Gastrocnemius medialis (tissue), 4 donors: ENCODE measurements around the gene PWWP2B. TPM values are rescaled to one million over a fixed set of nuclear protein-coding genes. Genes with fewer than 3 reads are reported as not detected.

Source experiments
- ATAC-seq, 2 donors: fragments of 150-250 bp; one replicate each; pipeline ENCODE4 v1.9.1; 2016
- DNase-seq, 2 donors: peaks; one replicate each; pipeline ENCODE4 v3.0.0-alpha.2; 2019
- H3K27ac ChIP-seq, 4 donors: fragments of 200-600 bp; sonication (generic); 1 replicate in 1 of 4; 2 replicates in 3 of 4; pipeline ENCODE4 v1.5.1; 2016 to 2018; ENCODE audit warnings: mild to moderate bottlenecking in 2 of 4, moderate library complexity in 1 of 4
- H3K27me3 ChIP-seq, 3 donors: fragments of 200-600 bp; sonication (generic) in 2 of 3; 1 replicate in 1 of 3; 2 replicates in 2 of 3; pipeline versions ENCODE4 v1.5.1 to v1.6.0; 2016 to 2019; ENCODE audit warnings: mild to moderate bottlenecking in 1 of 3, moderate library complexity in 1 of 3
- H3K36me3 ChIP-seq, 2 donors: fragments of 200-600 bp; sonication (generic) in 1 of 2; one replicate each; pipeline ENCODE4 v1.5.1; 2017 to 2018
- H3K4me1 ChIP-seq, 2 donors: fragments of 200-600 bp; sonication (generic) in 1 of 2; one replicate each; pipeline ENCODE4 v1.5.1; 2016 to 2017; ENCODE audit warnings: mild to moderate bottlenecking in 2 of 2
- H3K4me3 ChIP-seq, 4 donors: fragments of 200-600 bp; sonication (generic) in 3 of 4; 1 replicate in 1 of 4; 2 replicates in 3 of 4; pipeline ENCODE4 v1.5.1; 2016 to 2019; ENCODE audit warnings: mild to moderate bottlenecking in 2 of 4
- H3K9me3 ChIP-seq, 3 donors: fragments of 200-600 bp; sonication (generic) in 2 of 3; 1 replicate in 1 of 3; 2 replicates in 2 of 3; pipeline ENCODE4 v1.5.1; 2016 to 2019
- POLR2A ChIP-seq, 2 donors: fragments of 450-650 bp; IDR thresholded peaks; one replicate each; pipeline ENCODE4 v1.6.1; 2017; ENCODE audit warnings: antibody characterized with exemption in 2 of 2, mild to moderate bottlenecking in 2 of 2, moderate library complexity in 2 of 2
- in situ Hi-C, 4 donors: fragments of 200-750 bp; cut with MboI; loops; one replicate each; pipeline versions ENCODE4 v1.15.0 to v1.8.0; 2017; ENCODE audit warnings: low sequenced_read_pairs in 4 of 4
- intact Hi-C: fragments of 100-400 bp; cut with DNase I; formaldehyde crosslinking; loops from one replicate; pipeline ENCODE4 v1.15.1; 2023; ENCODE audit warnings: low total_unique reads
- total RNA-seq, 4 donors: library from RNA; depleted of rRNA; stranded (reverse); fragments of >200 nt; gene quantifications; one replicate each; pipeline versions ENCODE4 v1.1.0 to v1.2.3, GENCODE V29; 2016
- TF ChIP-seq, protein P1 (sequence below), 5 experiments: fragments of 450-650 bp in 3 of 5; fragments of 200-600 bp in 2 of 5; sonication (generic) in 2 of 5; IDR thresholded peaks in 4 of 5; conservative IDR thresholded peaks in 1 of 5; 1 replicate in 4 of 5; 2 replicates in 1 of 5; pipeline ENCODE4 v1.5.1; 2016 to 2019; ENCODE audit warnings: antibody characterized with exemption in 5 of 5, mild to moderate bottlenecking in 3 of 5, moderate library complexity in 3 of 5

PWWP2B gene
- total RNA-seq, 4 donors from 2014 or later: 22.7 to 30.9 (median 24.4) TPM

DNA sequence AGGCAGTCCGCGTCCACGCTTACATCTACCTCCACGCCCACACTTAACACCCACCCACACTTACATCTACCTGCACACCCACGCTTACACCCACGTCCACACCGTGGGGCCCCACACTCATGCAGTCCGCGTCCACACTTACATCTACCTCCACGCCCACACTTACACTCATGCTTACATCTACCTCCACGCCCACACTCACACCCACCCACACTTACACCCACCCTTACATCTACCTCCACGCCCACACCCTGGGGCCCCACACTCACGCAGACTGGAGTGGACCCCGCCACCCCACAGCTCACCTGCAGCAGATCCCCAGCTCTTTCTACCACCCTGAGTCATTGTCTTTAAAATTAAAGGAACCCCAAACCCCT, 32.4 kb upstream of the PWWP2B start:
- Histone ChIP-seq H3K27ac (no peak overlapping the region), H3K4me1 (no peaks in the 10 kb centered on the region), H3K36me3 (no peaks in the 10 kb centered on the region), H3K4me3 (no peak overlapping the region), H3K27me3 (no peaks in the 10 kb centered on the region), H3K9me3 (no peaks in the 10 kb centered on the region)
- in situ Hi-C loops: no loop called here
- intact Hi-C loops: no loop called here
- DNase-seq: no peak
- no peak for ATAC-seq
- TF ChIP-seq POLR2A (IDR thresholded peaks at IDR 0.05): no peak
- TF ChIP-seq, protein P1, sequence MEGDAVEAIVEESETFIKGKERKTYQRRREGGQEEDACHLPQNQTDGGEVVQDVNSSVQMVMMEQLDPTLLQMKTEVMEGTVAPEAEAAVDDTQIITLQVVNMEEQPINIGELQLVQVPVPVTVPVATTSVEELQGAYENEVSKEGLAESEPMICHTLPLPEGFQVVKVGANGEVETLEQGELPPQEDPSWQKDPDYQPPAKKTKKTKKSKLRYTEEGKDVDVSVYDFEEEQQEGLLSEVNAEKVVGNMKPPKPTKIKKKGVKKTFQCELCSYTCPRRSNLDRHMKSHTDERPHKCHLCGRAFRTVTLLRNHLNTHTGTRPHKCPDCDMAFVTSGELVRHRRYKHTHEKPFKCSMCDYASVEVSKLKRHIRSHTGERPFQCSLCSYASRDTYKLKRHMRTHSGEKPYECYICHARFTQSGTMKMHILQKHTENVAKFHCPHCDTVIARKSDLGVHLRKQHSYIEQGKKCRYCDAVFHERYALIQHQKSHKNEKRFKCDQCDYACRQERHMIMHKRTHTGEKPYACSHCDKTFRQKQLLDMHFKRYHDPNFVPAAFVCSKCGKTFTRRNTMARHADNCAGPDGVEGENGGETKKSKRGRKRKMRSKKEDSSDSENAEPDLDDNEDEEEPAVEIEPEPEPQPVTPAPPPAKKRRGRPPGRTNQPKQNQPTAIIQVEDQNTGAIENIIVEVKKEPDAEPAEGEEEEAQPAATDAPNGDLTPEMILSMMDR (IDR thresholded peaks at IDR 0.05 in 4 of 5, conservative IDR thresholded peaks at IDR 0.05 in 1 of 5): no peak

DNA sequence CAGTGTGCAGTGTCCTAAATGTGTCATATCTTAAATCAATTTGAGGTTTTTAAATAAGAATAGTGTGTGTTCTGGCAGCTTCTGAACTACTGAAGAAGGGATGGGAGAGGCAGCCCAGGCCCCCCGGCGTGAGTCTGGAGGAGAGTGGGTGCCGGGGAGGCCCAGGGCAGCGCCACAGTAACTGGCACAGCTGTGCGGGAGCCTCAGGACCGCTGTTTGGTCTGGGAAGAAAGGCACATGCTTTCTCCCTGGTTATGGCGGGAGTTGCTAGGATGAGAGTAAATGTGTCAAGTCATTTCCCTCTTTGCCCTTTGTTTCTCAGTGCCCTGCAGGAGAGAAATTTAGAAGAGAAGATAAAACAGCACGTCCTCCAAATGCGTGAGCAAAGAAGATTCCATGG, 31.9 kb upstream of the PWWP2B start:
- intact Hi-C loops: no loop called here
- no peak overlapping the region for H3K4me3 ChIP-seq

DNA sequence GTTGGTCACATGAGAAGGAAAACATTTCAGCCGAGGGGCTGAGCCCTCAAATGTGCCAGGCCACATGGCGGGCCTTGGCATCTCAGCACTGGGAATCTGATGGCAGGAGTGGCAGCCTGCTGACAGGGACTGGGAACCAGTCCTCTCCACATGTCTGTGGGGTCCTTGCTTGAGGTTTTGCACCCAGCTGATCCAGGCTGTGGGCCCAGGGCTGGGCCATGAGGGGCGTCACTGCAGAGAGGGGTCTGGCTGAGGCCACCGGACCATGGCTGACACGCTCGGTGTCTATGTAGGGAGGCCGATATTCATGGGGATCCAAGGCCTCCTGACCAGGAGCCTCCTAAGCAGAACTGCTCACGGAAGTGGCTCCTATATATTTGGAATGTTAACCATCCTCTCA, 31.0 kb upstream of the PWWP2B start:
- H3K36me3 ChIP-seq: no peaks in the 10 kb centered on the region
- DNase-seq (no peak), ATAC-seq (no peak)
- no peak overlapping the region for H3K4me3 ChIP-seq
- in situ Hi-C loops (no loop called here), intact Hi-C loops (loop anchor here (2.0 kb wide), 1 partner anchor 49 kb away; no protein-coding TSS in a partner anchor)
- TF ChIP-seq POLR2A (IDR thresholded peaks at IDR 0.05): no peak
- TF ChIP-seq, protein P1 (IDR thresholded peaks at IDR 0.05 in 4 of 5, conservative IDR thresholded peaks at IDR 0.05 in 1 of 5): no peak
- H3K4me1 ChIP-seq: no peaks in the 10 kb centered on the region
- no peak overlapping the region for H3K27ac ChIP-seq
- no peaks in the 10 kb centered on the region for H3K27me3 ChIP-seq
- H3K9me3 ChIP-seq: no peaks in the 10 kb centered on the region

More for the DNA sequence above, 31.9 kb upstream of the PWWP2B start:
- in situ Hi-C loops: no loop called here
- no peaks in the 10 kb centered on the region for H3K9me3 ChIP-seq
- no peaks in the 10 kb centered on the region for H3K36me3 ChIP-seq
- H3K27ac ChIP-seq: no peak overlapping the region
- no peak for ATAC-seq
- no peaks in the 10 kb centered on the region for H3K4me1 ChIP-seq
- no peaks in the 10 kb centered on the region for H3K27me3 ChIP-seq
- TF ChIP-seq, protein P1 (IDR thresholded peaks at IDR 0.05 in 4 of 5, conservative IDR thresholded peaks at IDR 0.05 in 1 of 5): no peak
- no peak for TF ChIP-seq POLR2A (IDR thresholded peaks at IDR 0.05)
- no peak for DNase-seq

DNA sequence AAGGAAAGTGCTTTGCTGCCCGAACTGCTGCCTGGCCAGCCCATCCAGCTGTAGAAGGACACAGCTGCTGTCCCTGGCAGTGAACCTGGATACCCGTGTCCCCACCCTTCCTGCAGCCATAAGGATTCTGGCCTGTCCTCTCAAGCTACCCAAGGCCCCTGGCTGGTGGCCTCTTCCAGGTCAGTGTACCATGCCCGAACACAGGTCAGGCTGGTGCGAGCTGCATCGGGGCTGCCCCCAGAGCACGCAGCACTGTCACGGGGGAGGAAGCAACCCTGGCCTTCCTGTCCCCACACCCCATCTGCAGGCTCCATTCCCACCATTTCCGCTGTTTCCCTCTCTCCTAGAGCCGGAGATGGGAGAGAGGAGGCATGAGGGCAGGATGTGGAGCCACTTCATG, 30.5 kb upstream of the PWWP2B start:
- H3K36me3 ChIP-seq: no peaks in the 10 kb centered on the region
- H3K4me3 ChIP-seq: no peak overlapping the region
- no peak overlapping the region for H3K27ac ChIP-seq
- in situ Hi-C loops (no loop called here), intact Hi-C loops (loop anchor here (2.0 kb wide), 1 partner anchor 48 kb away; no protein-coding TSS in a partner anchor)
- no peaks in the 10 kb centered on the region for H3K27me3 ChIP-seq
- no peaks in the 10 kb centered on the region for H3K9me3 ChIP-seq
- DNase-seq (no peak), ATAC-seq (no peak)
- TF ChIP-seq POLR2A (IDR thresholded peaks at IDR 0.05): no peak
- TF ChIP-seq, protein P1 (IDR thresholded peaks at IDR 0.05 in 4 of 5, conservative IDR thresholded peaks at IDR 0.05 in 1 of 5): no peak
- no peaks in the 10 kb centered on the region for H3K4me1 ChIP-seq

DNA sequence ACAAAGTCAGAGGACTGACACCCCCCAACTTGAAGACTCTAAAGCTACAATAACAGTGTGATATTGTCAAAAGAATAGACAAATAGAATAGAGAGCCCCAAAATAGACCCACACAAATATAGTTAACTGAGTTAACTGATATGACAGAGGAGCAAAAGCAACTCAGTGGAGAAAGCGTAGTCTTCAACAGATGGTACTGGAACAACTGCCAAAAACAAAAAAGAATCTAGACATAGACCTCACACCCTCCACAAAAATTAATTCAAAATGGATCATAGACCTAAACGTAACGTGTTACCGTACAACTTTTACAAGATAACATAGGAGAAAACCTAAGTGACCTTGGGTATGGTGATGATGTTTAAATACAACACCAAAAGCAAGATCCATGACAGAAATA, 28.6 kb upstream of the PWWP2B start:
- ATAC-seq: no peak
- Histone ChIP-seq H3K4me1 (no peaks in the 10 kb centered on the region), H3K4me3 (no peak overlapping the region), H3K27me3 (no peaks in the 10 kb centered on the region), H3K9me3 (no peaks in the 10 kb centered on the region), H3K36me3 (no peaks in the 10 kb centered on the region), H3K27ac (no peak overlapping the region)
- in situ Hi-C loops (no loop called here), intact Hi-C loops (no loop called here)
- no peak for TF ChIP-seq POLR2A (IDR thresholded peaks at IDR 0.05)
- TF ChIP-seq, protein P1 (IDR thresholded peaks at IDR 0.05 in 4 of 5, conservative IDR thresholded peaks at IDR 0.05 in 1 of 5): no peak
- DNase-seq: no peak
